T-helper 1 cell treated with Interleukin-12 subunit alpha and Interleukin-12 subunit beta and Interleukin-4 antibody, amounts not matched to agents 30 μg/mL and 1 μg/mL, for 36 hours (primary cell): Measurements from ENCODE around the gene TMCC3.
"Not testable (repeated sequence)": the region's sequence is repeated elsewhere in the genome, so short reads cannot be mapped to it uniquely, and the experiment has no call there.

ENCODE experiments used
- H3K27ac Mint-ChIP-seq: one replicate; pipeline ENCODE4 v1.8.0; 2021; ENCODE audit warnings: mild to moderate bottlenecking, mixed read lengths
- H3K27me3 Mint-ChIP-seq: one replicate; pipeline ENCODE4 v1.8.0; 2021; ENCODE audit warnings: low read depth, mixed read lengths
- H3K36me3 Mint-ChIP-seq: one replicate; pipeline ENCODE4 v1.8.0; 2021; ENCODE audit warnings: low read depth, mixed read lengths
- H3K4me1 Mint-ChIP-seq: one replicate; pipeline ENCODE4 v1.8.0; 2021; ENCODE audit warnings: low read depth, mixed read lengths
- H3K4me3 Mint-ChIP-seq: one replicate; pipeline ENCODE4 v1.8.0; 2021; ENCODE audit warnings: mild to moderate bottlenecking, moderate library complexity, mixed read lengths
- H3K9me3 Mint-ChIP-seq: one replicate; pipeline ENCODE4 v1.8.0; 2021; ENCODE audit warnings: mixed read lengths

The TMCC3 gene, protein sequence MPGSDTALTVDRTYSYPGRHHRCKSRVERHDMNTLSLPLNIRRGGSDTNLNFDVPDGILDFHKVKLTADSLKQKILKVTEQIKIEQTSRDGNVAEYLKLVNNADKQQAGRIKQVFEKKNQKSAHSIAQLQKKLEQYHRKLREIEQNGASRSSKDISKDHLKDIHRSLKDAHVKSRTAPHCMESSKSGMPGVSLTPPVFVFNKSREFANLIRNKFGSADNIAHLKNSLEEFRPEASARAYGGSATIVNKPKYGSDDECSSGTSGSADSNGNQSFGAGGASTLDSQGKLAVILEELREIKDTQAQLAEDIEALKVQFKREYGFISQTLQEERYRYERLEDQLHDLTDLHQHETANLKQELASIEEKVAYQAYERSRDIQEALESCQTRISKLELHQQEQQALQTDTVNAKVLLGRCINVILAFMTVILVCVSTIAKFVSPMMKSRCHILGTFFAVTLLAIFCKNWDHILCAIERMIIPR

GRCh38 chr12:94650143-94651056 lies at the start of gene TMCC3:
TMCC3 (minus strand) TSS chr12:94650557; CDS start chr12:94650430, 127 bp downstream.
- peaks cover 12% of the 10 kb centered on the region for H3K4me1 Mint-ChIP-seq
- H3K4me3 Mint-ChIP-seq = peak within 1 kb of the TSS; percentile 68
- no peak within 1 kb of the TSS for H3K27ac Mint-ChIP-seq
- no peaks in the 10 kb centered on the region for H3K9me3 Mint-ChIP-seq
- H3K36me3 Mint-ChIP-seq = no peaks in the 10 kb centered on the region
- peaks cover 73% of the 10 kb centered on the region for H3K27me3 Mint-ChIP-seq

DNA sequence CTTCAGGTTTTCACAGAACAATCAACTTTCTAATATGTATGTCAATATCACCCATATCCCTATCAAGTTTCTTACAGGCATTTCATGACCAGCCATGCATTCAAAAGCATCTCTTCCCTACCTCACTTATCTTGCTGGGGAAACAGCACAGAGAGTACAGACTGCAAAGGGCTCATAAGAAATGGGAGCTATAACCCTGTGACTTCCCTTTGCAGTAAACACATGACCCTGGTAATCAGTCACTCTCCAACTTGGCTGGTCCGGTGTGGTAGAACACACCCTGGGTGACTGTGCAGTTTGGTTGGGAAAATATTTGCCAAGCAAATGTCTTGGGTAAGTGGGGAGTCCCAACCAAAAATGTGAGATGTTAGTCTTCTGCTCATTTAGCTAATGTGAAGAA lies 49.4 kb upstream of the TMCC3 start:
- no peak overlapping the region for H3K4me3 Mint-ChIP-seq
- H3K36me3 Mint-ChIP-seq = no peaks in the 10 kb centered on the region
- no peaks in the 10 kb centered on the region for H3K4me1 Mint-ChIP-seq
- peaks cover 20% of the 10 kb centered on the region for H3K27me3 Mint-ChIP-seq
- no peak overlapping the region for H3K27ac Mint-ChIP-seq
- H3K9me3 Mint-ChIP-seq = no peaks in the 10 kb centered on the region

- Mint-ChIP-seq H3K27ac (no peak overlapping the region), H3K36me3 (no peaks in the 10 kb centered on the region)
Measured at GRCh38 chr12:94698578-94698977, 48.2 kb upstream of the TMCC3 start.

GRCh38 chr12:94697631-94698030 lies 47.3 kb upstream of the TMCC3 start:
- Mint-ChIP-seq H3K27ac (no peak overlapping the region), H3K27me3 (peaks cover 13% of the 10 kb centered on the region), H3K9me3 (no peaks in the 10 kb centered on the region), H3K4me3 (no peak overlapping the region), H3K4me1 (no peaks in the 10 kb centered on the region), H3K36me3 (no peaks in the 10 kb centered on the region)

More at GRCh38 chr12:94698578-94698977, 48.2 kb upstream of the TMCC3 start:
- Mint-ChIP-seq H3K4me3 (no peak overlapping the region), H3K9me3 (no peaks in the 10 kb centered on the region), H3K27me3 (peaks cover 15% of the 10 kb centered on the region), H3K4me1 (no peaks in the 10 kb centered on the region)

GRCh38 chr12:94694732-94695131 lies 44.4 kb upstream of the TMCC3 start:
- Mint-ChIP-seq H3K27me3 (peaks cover 7% of the 10 kb centered on the region), H3K9me3 (no peaks in the 10 kb centered on the region), H3K4me3 (no peak overlapping the region), H3K36me3 (no peaks in the 10 kb centered on the region), H3K27ac (no peak overlapping the region), H3K4me1 (no peaks in the 10 kb centered on the region)

GRCh38 chr12:94692826-94693225 lies 42.5 kb upstream of the TMCC3 start:
- not testable (repeated sequence) for H3K27ac Mint-ChIP-seq, H3K4me1 Mint-ChIP-seq, H3K27me3 Mint-ChIP-seq, H3K36me3 Mint-ChIP-seq, H3K4me3 Mint-ChIP-seq, H3K9me3 Mint-ChIP-seq

DNA sequence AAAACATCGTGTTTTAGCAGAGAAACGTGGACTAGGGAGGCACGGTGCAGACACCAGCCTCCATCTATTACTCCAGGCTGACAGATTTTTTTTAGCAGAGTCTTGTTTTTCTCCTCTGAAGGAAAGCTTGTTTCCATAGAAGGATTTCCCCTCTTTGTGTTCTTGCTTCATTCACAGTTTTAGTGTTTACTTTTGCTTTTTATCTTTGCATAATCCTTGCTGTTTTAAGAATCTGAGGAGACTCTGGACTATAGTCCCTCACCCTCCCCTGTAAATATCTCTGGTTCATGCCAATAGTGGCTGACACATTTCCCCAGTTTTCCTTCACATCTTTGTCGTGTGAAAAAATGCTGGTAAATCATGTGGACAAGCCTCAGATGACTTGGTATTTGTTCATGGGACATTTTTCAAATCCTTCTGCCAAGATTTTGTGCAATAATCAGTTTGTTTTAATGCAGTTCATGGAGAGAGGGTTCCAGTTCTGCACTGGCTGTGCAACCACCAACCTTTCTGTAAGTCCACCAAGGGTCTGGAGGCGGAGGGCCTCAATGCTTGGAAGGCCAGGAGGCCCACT lies 39.9 kb upstream of the TMCC3 start:
- Mint-ChIP-seq H3K9me3 (no peaks in the 10 kb centered on the region), H3K27ac (no peak overlapping the region), H3K27me3 (peaks cover 3% of the 10 kb centered on the region), H3K36me3 (no peaks in the 10 kb centered on the region), H3K4me3 (no peak overlapping the region), H3K4me1 (no peaks in the 10 kb centered on the region)

GRCh38 chr12:94689646-94690036 lies 39.3 kb upstream of the TMCC3 start:
- H3K27ac Mint-ChIP-seq = no peak overlapping the region
- H3K4me1 Mint-ChIP-seq = no peaks in the 10 kb centered on the region
- H3K9me3 Mint-ChIP-seq = no peaks in the 10 kb centered on the region
- H3K36me3 Mint-ChIP-seq = no peaks in the 10 kb centered on the region
- no peak overlapping the region for H3K4me3 Mint-ChIP-seq
- H3K27me3 Mint-ChIP-seq = peaks cover 3% of the 10 kb centered on the region

- Mint-ChIP-seq H3K27me3 (peaks cover 3% of the 10 kb centered on the region), H3K36me3 (no peaks in the 10 kb centered on the region), H3K4me1 (no peaks in the 10 kb centered on the region), H3K4me3 (no peak overlapping the region), H3K9me3 (no peaks in the 10 kb centered on the region), H3K27ac (no peak overlapping the region)
Measured at GRCh38 chr12:94689002-94689645, 38.8 kb upstream of the TMCC3 start.

- no peak overlapping the region for H3K27ac Mint-ChIP-seq
- no peaks in the 10 kb centered on the region for H3K27me3 Mint-ChIP-seq
- no peaks in the 10 kb centered on the region for H3K9me3 Mint-ChIP-seq
- H3K36me3 Mint-ChIP-seq = no peaks in the 10 kb centered on the region
- H3K4me3 Mint-ChIP-seq = no peak overlapping the region
- no peaks in the 10 kb centered on the region for H3K4me1 Mint-ChIP-seq
Measured at GRCh38 chr12:94687891-94688290, 37.5 kb upstream of the TMCC3 start.

GRCh38 chr12:94686834-94687628 lies 36.7 kb upstream of the TMCC3 start:
- no peak overlapping the region for H3K4me3 Mint-ChIP-seq
- no peaks in the 10 kb centered on the region for H3K4me1 Mint-ChIP-seq
- H3K27me3 Mint-ChIP-seq = no peaks in the 10 kb centered on the region
- no peak overlapping the region for H3K27ac Mint-ChIP-seq
- no peaks in the 10 kb centered on the region for H3K36me3 Mint-ChIP-seq
- H3K9me3 Mint-ChIP-seq = no peaks in the 10 kb centered on the region

GRCh38 chr12:94684416-94685142 lies 34.2 kb upstream of the TMCC3 start:
- Mint-ChIP-seq H3K4me1 (no peaks in the 10 kb centered on the region), H3K9me3 (no peaks in the 10 kb centered on the region), H3K4me3 (no peak overlapping the region), H3K27ac (no peak overlapping the region), H3K27me3 (no peaks in the 10 kb centered on the region), H3K36me3 (no peaks in the 10 kb centered on the region)

DNA sequence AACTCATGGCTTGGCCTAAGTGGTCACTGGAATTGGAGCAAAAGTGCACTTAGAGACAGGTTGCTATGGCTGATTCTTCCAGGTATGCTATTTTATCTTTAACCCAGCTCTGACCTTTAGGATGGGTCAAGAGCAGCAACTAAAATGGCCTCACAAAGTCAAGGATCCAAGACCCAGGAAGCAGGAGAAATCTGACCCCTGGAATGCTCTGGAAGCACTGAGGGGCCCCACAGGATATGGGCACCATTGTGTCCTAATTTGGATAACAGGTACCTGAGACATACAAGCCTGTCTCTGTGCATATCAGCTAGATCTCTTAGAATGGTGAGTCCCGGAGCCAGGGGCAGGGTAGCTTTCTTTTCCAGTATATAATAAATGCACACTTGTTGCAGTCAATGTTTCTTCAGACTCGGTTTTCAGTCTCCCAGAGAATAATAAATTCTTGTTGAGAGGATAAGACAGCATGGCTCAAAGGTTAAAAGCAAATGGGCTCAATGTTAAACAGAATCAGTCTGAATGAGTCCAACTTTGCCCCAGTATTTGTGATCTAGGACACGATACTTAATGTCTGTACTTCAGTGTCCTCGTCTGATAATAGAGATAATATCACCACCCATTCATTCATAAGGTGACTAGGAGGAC lies 29.3 kb upstream of the TMCC3 start:
- no peak overlapping the region for H3K27ac Mint-ChIP-seq
- H3K4me1 Mint-ChIP-seq = peaks cover 9% of the 10 kb centered on the region
- no peaks in the 10 kb centered on the region for H3K9me3 Mint-ChIP-seq
- H3K27me3 Mint-ChIP-seq = peaks cover 14% of the 10 kb centered on the region
- H3K36me3 Mint-ChIP-seq = no peaks in the 10 kb centered on the region
- H3K4me3 Mint-ChIP-seq = no peak overlapping the region
